Measurements from ENCODE around the gene CALB2. TPM values are rescaled to one million over a fixed set of nuclear protein-coding genes. Genes with fewer than 3 reads are reported as not detected.

CALB2 gene
- total and polyA plus RNA-seq, 2 of the 4 experiments (the other 2 are of a cell fraction): 0.18 to 0.32 TPM

DNA sequence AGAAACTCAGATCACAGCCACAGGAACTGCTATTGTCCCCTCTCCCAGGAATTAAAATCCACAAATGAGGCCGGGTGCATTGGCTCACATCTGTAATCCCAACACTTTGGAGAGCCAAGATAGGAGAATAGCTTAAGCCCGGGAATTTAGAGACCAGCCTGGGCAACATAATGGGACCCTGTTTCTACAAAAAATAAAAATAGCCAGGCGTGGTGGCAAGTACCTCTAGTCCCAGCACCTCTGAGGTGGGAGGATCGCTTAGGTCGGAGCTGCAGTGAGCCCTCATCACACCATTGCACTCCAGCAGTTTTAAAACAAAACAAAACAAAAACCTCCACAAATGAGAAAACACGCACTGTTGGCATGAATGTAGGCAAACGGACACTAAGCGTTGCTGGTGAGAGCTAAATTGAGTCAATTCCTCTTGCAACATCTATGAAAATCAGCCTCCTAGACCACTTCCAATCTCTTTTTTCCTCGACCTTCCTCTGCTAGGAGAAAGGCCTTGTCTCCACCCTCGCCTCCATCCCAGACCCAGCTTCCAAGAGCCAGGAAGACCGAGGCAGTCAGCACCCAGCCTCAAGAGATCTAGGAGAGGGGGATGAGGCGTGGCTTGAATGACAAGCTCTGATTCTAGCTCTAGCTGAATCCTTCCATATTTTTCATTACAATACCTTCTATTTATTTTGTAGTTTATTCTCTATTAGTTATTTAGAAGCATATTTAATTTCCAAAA lies 68.5 kb downstream of the CALB2 start:
- ChIA-PET CTCF (no interaction called here), POLR2A (ENCODE audit: unreplicated experiment) (no interaction called here)
- Histone ChIP-seq H3K36me3 (ENCODE audit: control insufficient read depth, insufficient read depth, low read length) (no peaks in the 10 kb centered on the region), H2AK5ac (ENCODE audit: low read depth, low read length) (no peak overlapping the region), H3K4me3 (ENCODE audit: insufficient read depth, low read depth, low read length) (no peak overlapping the region), H3K27ac (ENCODE audit: insufficient read depth, low read length) (no peak overlapping the region), H4K20me1 (ENCODE audit: insufficient read depth, low read length) (no peaks in the 10 kb centered on the region), H3K4me2 (ENCODE audit: low read depth, low read length) (no peak overlapping the region), H2AFZ (replicated peaks; ENCODE audit: low read length, poor library complexity) (no peak overlapping the region), H3K23ac (ENCODE audit: low read depth, low read length) (no peak overlapping the region), H3K27me3 (ENCODE audit: control insufficient read depth, insufficient read depth, low read length) (peaks cover 20% of the 10 kb centered on the region), H3K9ac (ENCODE audit: low read depth, low read length) (no peak overlapping the region), H2BK20ac (ENCODE audit: low read depth, low read length) (no peak overlapping the region), H2AK9ac (replicated peaks; ENCODE audit: low read depth, low read length, poor library complexity) (no peak overlapping the region), H3K14ac (replicated peaks; ENCODE audit: low read depth, low read length) (no peak overlapping the region), H3K56ac (ENCODE audit: extremely low read depth, insufficient read depth, low read length) (no peak overlapping the region), H3K9me1 (ENCODE audit: insufficient read depth, low read length) (no peaks in the 10 kb centered on the region), H4K8ac (ENCODE audit: low read depth in 2 of 2, low read length in 2 of 2) (no peak overlapping the region), H2BK120ac (ENCODE audit: low read depth, low read length) (no peak overlapping the region), H4K5ac (ENCODE audit: low read depth, low read length) (no peak overlapping the region), H4K91ac (ENCODE audit: insufficient read depth, low read depth, low read length) (no peak overlapping the region), H3K9me3 (ENCODE audit: control insufficient read depth, insufficient read depth, low read length) (no peaks in the 10 kb centered on the region), H3K18ac (ENCODE audit: low read depth, low read length) (no peak overlapping the region), H2BK5ac (ENCODE audit: low read depth, low read length, poor library complexity, severe bottlenecking) (no peak overlapping the region), H2BK15ac (ENCODE audit: low read depth, low read length) (no peak overlapping the region), H3K79me1 (ENCODE audit: low read depth in 1 of 2, low read length in 2 of 2) (no peaks in the 10 kb centered on the region), H3K4ac (ENCODE audit: low read depth, low read length) (no peak overlapping the region), H3K4me1 (ENCODE audit: control insufficient read depth, insufficient read depth, low read length) (no peaks in the 10 kb centered on the region)
- in situ Hi-C loops (cut with MboI; ENCODE audit: low sequenced_read_pairs): no loop called here
- dilution Hi-C loops (cut with HindIII; ENCODE audit: low sequenced_read_pairs, unreplicated experiment): no loop called here
- ATAC-seq (ENCODE audit: low read depth) (no peak), DNase-seq (no peak)
- 74% methylated on average over 3 of the region's 12 CpGs; no CpG with 5 or more reads in 1 of the 2 experiments for WGBS, 2 experiments (ENCODE audit: extremely low coverage in 2 of 2, insufficient read length in 1 of 2)
- BruUV-seq (replicated peaks): no TSS peak
- TF ChIP-seq POLR2A (IDR thresholded peaks at IDR 0.05; ENCODE audit: low read depth, low read length) (no peak), CEBPB (IDR thresholded peaks at IDR 0.05; ENCODE audit: low read depth, low read length) (no peak)
- TF ChIP-seq, protein P1, sequence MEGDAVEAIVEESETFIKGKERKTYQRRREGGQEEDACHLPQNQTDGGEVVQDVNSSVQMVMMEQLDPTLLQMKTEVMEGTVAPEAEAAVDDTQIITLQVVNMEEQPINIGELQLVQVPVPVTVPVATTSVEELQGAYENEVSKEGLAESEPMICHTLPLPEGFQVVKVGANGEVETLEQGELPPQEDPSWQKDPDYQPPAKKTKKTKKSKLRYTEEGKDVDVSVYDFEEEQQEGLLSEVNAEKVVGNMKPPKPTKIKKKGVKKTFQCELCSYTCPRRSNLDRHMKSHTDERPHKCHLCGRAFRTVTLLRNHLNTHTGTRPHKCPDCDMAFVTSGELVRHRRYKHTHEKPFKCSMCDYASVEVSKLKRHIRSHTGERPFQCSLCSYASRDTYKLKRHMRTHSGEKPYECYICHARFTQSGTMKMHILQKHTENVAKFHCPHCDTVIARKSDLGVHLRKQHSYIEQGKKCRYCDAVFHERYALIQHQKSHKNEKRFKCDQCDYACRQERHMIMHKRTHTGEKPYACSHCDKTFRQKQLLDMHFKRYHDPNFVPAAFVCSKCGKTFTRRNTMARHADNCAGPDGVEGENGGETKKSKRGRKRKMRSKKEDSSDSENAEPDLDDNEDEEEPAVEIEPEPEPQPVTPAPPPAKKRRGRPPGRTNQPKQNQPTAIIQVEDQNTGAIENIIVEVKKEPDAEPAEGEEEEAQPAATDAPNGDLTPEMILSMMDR (conservative IDR thresholded peaks at IDR 0.05; ENCODE audit: low read depth, low read length): no peak
- intact Hi-C loops (cut with micrococcal nuclease): no loop called here
